ENCODE results near the gene AK8.

DNA sequence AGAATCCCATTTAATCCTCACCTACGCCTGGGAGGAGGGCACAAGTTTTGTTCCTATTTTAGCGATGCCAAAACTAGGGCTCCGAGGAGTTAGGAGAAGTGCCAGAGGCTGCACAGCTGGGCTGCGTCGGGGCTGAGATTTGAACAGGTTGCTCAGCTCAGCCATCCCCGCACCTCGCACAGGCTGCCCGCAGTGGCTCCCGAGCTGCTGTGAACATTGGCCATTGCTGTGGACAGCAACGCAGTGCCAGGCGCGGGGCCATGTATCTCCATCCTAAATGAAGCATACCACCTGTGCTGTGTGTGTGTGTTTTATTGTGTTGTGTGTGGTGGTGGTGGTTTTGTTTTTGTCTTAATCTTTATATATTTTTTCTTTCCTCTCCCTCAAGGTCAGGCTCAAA lies 52.0 kb downstream of the AK8 start:
- no peak for TF ChIP-seq FOXA1 (IDR thresholded peaks at IDR 0.05)
- TF ChIP-seq, protein P1, sequence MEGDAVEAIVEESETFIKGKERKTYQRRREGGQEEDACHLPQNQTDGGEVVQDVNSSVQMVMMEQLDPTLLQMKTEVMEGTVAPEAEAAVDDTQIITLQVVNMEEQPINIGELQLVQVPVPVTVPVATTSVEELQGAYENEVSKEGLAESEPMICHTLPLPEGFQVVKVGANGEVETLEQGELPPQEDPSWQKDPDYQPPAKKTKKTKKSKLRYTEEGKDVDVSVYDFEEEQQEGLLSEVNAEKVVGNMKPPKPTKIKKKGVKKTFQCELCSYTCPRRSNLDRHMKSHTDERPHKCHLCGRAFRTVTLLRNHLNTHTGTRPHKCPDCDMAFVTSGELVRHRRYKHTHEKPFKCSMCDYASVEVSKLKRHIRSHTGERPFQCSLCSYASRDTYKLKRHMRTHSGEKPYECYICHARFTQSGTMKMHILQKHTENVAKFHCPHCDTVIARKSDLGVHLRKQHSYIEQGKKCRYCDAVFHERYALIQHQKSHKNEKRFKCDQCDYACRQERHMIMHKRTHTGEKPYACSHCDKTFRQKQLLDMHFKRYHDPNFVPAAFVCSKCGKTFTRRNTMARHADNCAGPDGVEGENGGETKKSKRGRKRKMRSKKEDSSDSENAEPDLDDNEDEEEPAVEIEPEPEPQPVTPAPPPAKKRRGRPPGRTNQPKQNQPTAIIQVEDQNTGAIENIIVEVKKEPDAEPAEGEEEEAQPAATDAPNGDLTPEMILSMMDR (IDR thresholded peaks at IDR 0.05; ENCODE audit: low read depth, low read length, missing input control) = no peak
- TF ChIP-seq, protein P2, sequence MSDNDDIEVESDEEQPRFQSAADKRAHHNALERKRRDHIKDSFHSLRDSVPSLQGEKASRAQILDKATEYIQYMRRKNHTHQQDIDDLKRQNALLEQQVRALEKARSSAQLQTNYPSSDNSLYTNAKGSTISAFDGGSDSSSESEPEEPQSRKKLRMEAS (IDR thresholded peaks at IDR 0.05) = no peak
- no peak for TF ChIP-seq RXRA (IDR thresholded peaks at IDR 0.05)
